ENCODE measurements around the gene ZHX3. TPM values are rescaled to one million over a fixed set of nuclear protein-coding genes. Genes with fewer than 3 reads are reported as not detected.

The ZHX3 gene
- total RNA-seq, 4 donors from 2014 or later: 89.3 to 173 (median 156) TPM

- H3K4me1 ChIP-seq: peaks cover 84 to 98% (median 91%) of the 10 kb centered on the region in 4 donors
- WGBS: 83% methylated on average over 7 of the region's 7 CpGs
- H3K4me3 ChIP-seq: no peak overlapping the region
- intact Hi-C loops (cut with DNase I): loop anchor here (2.0 to 5.0 kb wide), 2 partner anchors 57 to 71 kb away; no protein-coding TSS in a partner anchor
- H3K27me3 ChIP-seq: no peaks in the 10 kb centered on the region
- TF ChIP-seq EP300 (IDR thresholded peaks at IDR 0.05) (no peak), POLR2A (IDR thresholded peaks at IDR 0.05; ENCODE audit: low read depth) (no peak), CTCF (IDR thresholded peaks at IDR 0.05) (no peak), POLR2AphosphoS5 (IDR thresholded peaks at IDR 0.05) (peak in 1 of 2 donors; percentile 2)
- no peaks in the 10 kb centered on the region for H3K9me3 ChIP-seq
- H3K36me3 ChIP-seq: peaks cover 0 to 58% (median 39%) of the 10 kb centered on the region in 4 donors
- peak overlapping the region; percentile 77 to 85 (median 81) for H3K27ac ChIP-seq (replicated peaks in 1 of 4)
- DNase-seq (ENCODE audit: extremely low spot score): peak; percentile 79
Measured at GRCh38 chr20:41175727-41176330, 141.7 kb downstream of the ZHX3 start.

GRCh38 chr20:41175201-41175651 is 142.3 kb downstream of the ZHX3 start:
- Histone ChIP-seq H3K4me1 (peaks cover 84 to 92% (median 86%) of the 10 kb centered on the region in 4 donors), H3K9me3 (no peaks in the 10 kb centered on the region), H3K27ac (replicated peaks in 1 of 4) (peak overlapping the region; percentile 77 to 85 (median 81)), H3K36me3 (peaks cover 3 to 64% (median 43%) of the 10 kb centered on the region in 4 donors), H3K4me3 (no peak overlapping the region), H3K27me3 (no peaks in the 10 kb centered on the region)
- 96% methylated on average over 3 of the region's 4 CpGs for WGBS
- intact Hi-C loops (cut with DNase I): loop anchor here (5.0 kb wide), 1 partner anchor 72 kb away; no protein-coding TSS in a partner anchor
- TF ChIP-seq CTCF (IDR thresholded peaks at IDR 0.05): no peak
- TF ChIP-seq POLR2AphosphoS5 (IDR thresholded peaks at IDR 0.05): no peak
- TF ChIP-seq POLR2A (IDR thresholded peaks at IDR 0.05; ENCODE audit: low read depth): no peak
- no peak for TF ChIP-seq EP300 (IDR thresholded peaks at IDR 0.05)
- peak; percentile 79 for DNase-seq (ENCODE audit: extremely low spot score)

- peaks cover 82 to 87% (median 84%) of the 10 kb centered on the region in 4 donors for H3K4me1 ChIP-seq
- H3K27ac ChIP-seq (replicated peaks in 1 of 4): peak overlapping the region; percentile 77 to 85 (median 81)
- peaks cover 7 to 68% (median 47%) of the 10 kb centered on the region in 4 donors for H3K36me3 ChIP-seq
- no peaks in the 10 kb centered on the region for H3K27me3 ChIP-seq
- no peaks in the 10 kb centered on the region for H3K9me3 ChIP-seq
- TF ChIP-seq CTCF (IDR thresholded peaks at IDR 0.05) (no peak), POLR2A (IDR thresholded peaks at IDR 0.05; ENCODE audit: low read depth) (no peak), POLR2AphosphoS5 (IDR thresholded peaks at IDR 0.05) (peak; percentile 18 to 31), EP300 (IDR thresholded peaks at IDR 0.05) (no peak)
- DNase-seq (ENCODE audit: extremely low spot score): peak; percentile 83
- intact Hi-C loops (cut with DNase I): loop anchor here (5.0 kb wide), 2 partner anchors 37 to 73 kb away; partner anchors contain the start of gene PLCG1
- H3K4me3 ChIP-seq: no peak overlapping the region
- WGBS: 49% methylated on average over 2 of the region's 2 CpGs
Measured at GRCh38 chr20:41174782-41175181, 142.7 kb downstream of the ZHX3 start.

GRCh38 chr20:41174373-41174772 is 143.2 kb downstream of the ZHX3 start:
- Histone ChIP-seq H3K27ac (replicated peaks in 1 of 4) (peak overlapping the region; percentile 77 to 85 (median 81)), H3K4me3 (no peak overlapping the region), H3K9me3 (no peaks in the 10 kb centered on the region), H3K36me3 (peaks cover 11 to 72% (median 51%) of the 10 kb centered on the region in 4 donors), H3K27me3 (no peaks in the 10 kb centered on the region), H3K4me1 (peaks cover 79 to 83% (median 80%) of the 10 kb centered on the region in 4 donors)
- TF ChIP-seq CTCF (IDR thresholded peaks at IDR 0.05) (no peak), POLR2A (IDR thresholded peaks at IDR 0.05; ENCODE audit: low read depth) (no peak), POLR2AphosphoS5 (IDR thresholded peaks at IDR 0.05) (no peak), EP300 (IDR thresholded peaks at IDR 0.05) (no peak)
- WGBS: 97% methylated on average over 7 of the region's 10 CpGs
- no peak for DNase-seq (ENCODE audit: extremely low spot score)
- intact Hi-C loops (cut with DNase I): loop anchor here (5.0 kb wide), 1 partner anchor 37 kb away; the partner anchor contains the start of gene PLCG1

All from esophagus muscularis mucosa (tissue), 4 donors.